Smooth muscle cell (in vitro differentiated cells): ENCODE data around the gene FBXO39. TPM values are rescaled to one million over a fixed set of nuclear protein-coding genes. Genes with fewer than 3 reads are reported as not detected.

ENCODE experiments used
- DNase-seq: peaks from one replicate; lab custom pipeline; 2025; ENCODE audit not compliant: unreplicated experiment; lab: John Stamatoyannopoulos, UW
- H2AFZ ChIP-seq: fragments of 200-600 bp; sonication (generic); 2 replicates; pipeline ENCODE4 v1.6.0; 2016; ENCODE audit warnings: antibody characterized with exemption, low read depth, mild to moderate bottlenecking
- H3F3A ChIP-seq: fragments of 200-600 bp; sonication (generic); 2 replicates; pipeline ENCODE4 v1.6.0; 2017; ENCODE audit warnings: antibody characterized with exemption, low read depth
- H3K27ac ChIP-seq: fragments of 200-600 bp; sonication (generic); 2 replicates; pipeline ENCODE4 v1.5.1; 2016; ENCODE audit warnings: low read depth, mild to moderate bottlenecking
- H3K27me3 ChIP-seq: fragments of 200-600 bp; sonication (generic); 2 replicates; pipeline ENCODE4 v1.6.1; 2016; ENCODE audit warnings: low read depth, mild to moderate bottlenecking
- H3K36me3 ChIP-seq: fragments of 200-600 bp; sonication (generic); 2 replicates; pipeline ENCODE4 v1.5.1; 2016; ENCODE audit warnings: low read depth
- H3K4me1 ChIP-seq: fragments of 200-600 bp; sonication (generic); 2 replicates; pipeline ENCODE4 v1.5.1; 2016; ENCODE audit warnings: low read depth
- H3K4me2 ChIP-seq: fragments of 200-600 bp; sonication (generic); 2 replicates; pipeline ENCODE4 v1.6.0; 2016; ENCODE audit warnings: mild to moderate bottlenecking
- H3K4me3 ChIP-seq: fragments of 200-600 bp; sonication (generic); 2 replicates; pipeline ENCODE4 v1.5.1; 2016; ENCODE audit warnings: mild to moderate bottlenecking
- H3K79me2 ChIP-seq: fragments of 200-600 bp; sonication (generic); 2 replicates; pipeline ENCODE4 v1.6.0; 2016; ENCODE audit warnings: low read depth, mild to moderate bottlenecking
- H3K9ac ChIP-seq: fragments of 200-600 bp; sonication (generic); 2 replicates; pipeline ENCODE4 v1.6.0; 2016; ENCODE audit warnings: low read depth
- H3K9me3 ChIP-seq: fragments of 200-600 bp; sonication (generic); replicated peaks from 2 replicates; pipeline ENCODE4 v1.5.1; 2016; ENCODE audit warnings: low read depth
- H4K20me1 ChIP-seq: fragments of 200-600 bp; sonication (generic); 2 replicates; pipeline ENCODE4 v1.6.0; 2016; ENCODE audit warnings: low read depth
- CTCF ChIP-seq: fragments of 200-600 bp; sonication (generic); IDR thresholded peaks from 2 replicates; pipeline ENCODE4 v1.5.1; 2017; ENCODE audit warnings: borderline replicate concordance, mild to moderate bottlenecking, antibody characterized with exemption; ENCODE audit not compliant: insufficient read depth, poor library complexity, severe bottlenecking
- WGBS: methylation state at CpG from one replicate; pipeline ENCODE4 v1.1.7; 2016; ENCODE audit warnings: low lambda C conversion rate; 5-methylcytosine and 5-hydroxymethylcytosine counted together
- polyA plus RNA-seq: library from polyadenylated mRNA; unstranded; fragments of >200 nt; fragmentation: Nextera tagmentation; extraction: Ambion mirVana; gene quantifications from 2 replicates; pipeline ENCODE4 v1.2.1, GENCODE V29; 2016
- total RNA-seq: library from RNA; depleted of rRNA; stranded (reverse); fragments of >200 nt; gene quantifications from 2 replicates; pipeline ENCODE4 v1.2.3, GENCODE V29; 2014

Gene FBXO39
- total and polyA plus RNA-seq, 2 experiments from 2014 or later = not detected

GRCh38 chr17:6796017-6796886 lies 20.2 kb downstream of the FBXO39 start:
- no peak overlapping the region for H3K27ac ChIP-seq
- H3K79me2 ChIP-seq = no peaks in the 10 kb centered on the region
- H3K9ac ChIP-seq = no peak overlapping the region
- H3F3A ChIP-seq = no peaks in the 10 kb centered on the region
- TF ChIP-seq CTCF = no peak
- H3K27me3 ChIP-seq = peaks cover 22% of the 10 kb centered on the region
- H3K36me3 ChIP-seq = no peaks in the 10 kb centered on the region
- H2AFZ ChIP-seq = no peak overlapping the region
- H3K4me1 ChIP-seq = no peaks in the 10 kb centered on the region
- no peaks in the 10 kb centered on the region for H3K9me3 ChIP-seq
- no peak for DNase-seq
- H4K20me1 ChIP-seq = no peaks in the 10 kb centered on the region
- no peak overlapping the region for H3K4me2 ChIP-seq
- H3K4me3 ChIP-seq = no peak overlapping the region
- 61% methylated on average over 10 of the region's 10 CpGs for WGBS

- Histone ChIP-seq H3K27ac (no peak overlapping the region), H3K4me1 (no peaks in the 10 kb centered on the region), H3K9ac (no peak overlapping the region), H2AFZ (no peak overlapping the region), H3K79me2 (no peaks in the 10 kb centered on the region), H3K9me3 (no peaks in the 10 kb centered on the region), H3K36me3 (no peaks in the 10 kb centered on the region), H3K27me3 (peaks cover 15% of the 10 kb centered on the region), H3K4me3 (no peak overlapping the region), H3K4me2 (no peak overlapping the region), H4K20me1 (no peaks in the 10 kb centered on the region), H3F3A (no peaks in the 10 kb centered on the region)
- TF ChIP-seq CTCF = no peak
- WGBS = 91% methylated on average over 2 of the region's 2 CpGs
- DNase-seq = no peak
Measured at GRCh38 chr17:6796887-6797490, 21.0 kb downstream of the FBXO39 start.

- Histone ChIP-seq H3K27ac (no peak overlapping the region), H3F3A (no peaks in the 10 kb centered on the region), H3K27me3 (peaks cover 7% of the 10 kb centered on the region), H3K9me3 (no peaks in the 10 kb centered on the region), H3K79me2 (no peaks in the 10 kb centered on the region), H3K4me1 (no peaks in the 10 kb centered on the region), H2AFZ (no peak overlapping the region), H3K4me3 (no peak overlapping the region), H4K20me1 (no peaks in the 10 kb centered on the region), H3K4me2 (no peak overlapping the region), H3K9ac (no peak overlapping the region), H3K36me3 (no peaks in the 10 kb centered on the region)
- no peak for TF ChIP-seq CTCF
- WGBS = 82% methylated on average over 8 of the region's 8 CpGs
- no peak for DNase-seq
Measured at GRCh38 chr17:6797718-6798351, 21.8 kb downstream of the FBXO39 start.
